ENCODE results near the gene TBCB. TPM values are rescaled to one million over a fixed set of nuclear protein-coding genes. Genes with fewer than 3 reads are reported as not detected.
"Not testable (repeated sequence)": the region's sequence is repeated elsewhere in the genome, so short reads cannot be mapped to it uniquely, and the experiment has no call there.

The TBCB gene
- total RNA-seq, 2 donors from 2014 or later: 105 to 162 TPM

GRCh38 chr19:36112678-36113077 lies 2.6 kb upstream of the TBCB start:
- no peak for ATAC-seq (replicated peaks)
- Mint-ChIP-seq H3K27me3 (no peaks in the 10 kb centered on the region), H3K4me3 (peak overlapping the region; percentile 97), H3K4me1 (peaks cover 13% of the 10 kb centered on the region), H3K9me3 (no peaks in the 10 kb centered on the region), H3K36me3 (ENCODE audit: low read depth) (peaks cover 62% of the 10 kb centered on the region), H3K27ac (peak overlapping the region; percentile 99)

- no peak for ATAC-seq (replicated peaks)
- Mint-ChIP-seq H3K4me3 (peak overlapping the region; percentile 97), H3K4me1 (peaks cover 19% of the 10 kb centered on the region), H3K27me3 (no peaks in the 10 kb centered on the region), H3K9me3 (no peaks in the 10 kb centered on the region), H3K36me3 (ENCODE audit: low read depth) (peaks cover 69% of the 10 kb centered on the region), H3K27ac (peak overlapping the region; percentile 99)
Measured at GRCh38 chr19:36113425-36113824, 1.8 kb upstream of the TBCB start.

- peak overlapping the region; percentile 97 for H3K4me3 Mint-ChIP-seq
- H3K27ac Mint-ChIP-seq: peak overlapping the region; percentile 99
- no peaks in the 10 kb centered on the region for H3K9me3 Mint-ChIP-seq
- H3K36me3 Mint-ChIP-seq (ENCODE audit: low read depth): peaks cover 76% of the 10 kb centered on the region
- peaks cover 19% of the 10 kb centered on the region for H3K4me1 Mint-ChIP-seq
- H3K27me3 Mint-ChIP-seq: no peaks in the 10 kb centered on the region
- no peak for ATAC-seq (replicated peaks)
Measured at GRCh38 chr19:36113894-36114720, 1.2 kb upstream of the TBCB start.

- peak; percentile 91 for ATAC-seq (replicated peaks)
- H3K27ac Mint-ChIP-seq: peak within 1 kb of the TSS; percentile 99
- H3K4me3 Mint-ChIP-seq: peak within 1 kb of the TSS; percentile 97
- no peaks in the 10 kb centered on the region for H3K9me3 Mint-ChIP-seq
- no peaks in the 10 kb centered on the region for H3K27me3 Mint-ChIP-seq
- peaks cover 21% of the 10 kb centered on the region for H3K4me1 Mint-ChIP-seq
- peaks cover 84% of the 10 kb centered on the region for H3K36me3 Mint-ChIP-seq (ENCODE audit: low read depth)
Measured at GRCh38 chr19:36114721-36115452, 381 bp upstream of the TBCB start, which contains the start of gene POLR2I. Gene POLR2I, minus strand, starts transcription at chr19:36114875. Its CDS starts 19 bp downstream, at chr19:36114856.

GRCh38 chr19:36116344-36116637 lies 1.0 kb downstream of the TBCB start:
- peak overlapping the region; percentile 99 for H3K27ac Mint-ChIP-seq
- H3K4me3 Mint-ChIP-seq: peak overlapping the region; percentile 97
- peaks cover 97% of the 10 kb centered on the region for H3K36me3 Mint-ChIP-seq (ENCODE audit: low read depth)
- no peak for ATAC-seq (replicated peaks)
- H3K9me3 Mint-ChIP-seq: no peaks in the 10 kb centered on the region
- no peaks in the 10 kb centered on the region for H3K27me3 Mint-ChIP-seq
- peaks cover 24% of the 10 kb centered on the region for H3K4me1 Mint-ChIP-seq

GRCh38 chr19:36120092-36120983 lies 5.1 kb downstream of the TBCB start:
- Mint-ChIP-seq H3K27ac (peak overlapping the region; percentile 4), H3K9me3 (no peaks in the 10 kb centered on the region), H3K4me3 (no peak overlapping the region), H3K4me1 (peaks cover 16% of the 10 kb centered on the region), H3K36me3 (ENCODE audit: low read depth) (peaks cover 93% of the 10 kb centered on the region), H3K27me3 (no peaks in the 10 kb centered on the region)
- no peak for ATAC-seq (replicated peaks)

- H3K9me3 Mint-ChIP-seq: no peaks in the 10 kb centered on the region
- H3K27me3 Mint-ChIP-seq: no peaks in the 10 kb centered on the region
- no peak for ATAC-seq (replicated peaks)
- H3K4me3 Mint-ChIP-seq: no peak overlapping the region
- H3K27ac Mint-ChIP-seq: no peak overlapping the region
- peaks cover 96% of the 10 kb centered on the region for H3K36me3 Mint-ChIP-seq (ENCODE audit: low read depth)
- peaks cover 16% of the 10 kb centered on the region for H3K4me1 Mint-ChIP-seq
Measured at GRCh38 chr19:36120984-36121358, 5.7 kb downstream of the TBCB start.

GRCh38 chr19:36121486-36122124 lies 6.3 kb downstream of the TBCB start:
- no peaks in the 10 kb centered on the region for H3K9me3 Mint-ChIP-seq
- no peaks in the 10 kb centered on the region for H3K27me3 Mint-ChIP-seq
- peaks cover 91% of the 10 kb centered on the region for H3K36me3 Mint-ChIP-seq (ENCODE audit: low read depth)
- no peak for ATAC-seq (replicated peaks)
- H3K27ac Mint-ChIP-seq: no peak overlapping the region
- no peak overlapping the region for H3K4me3 Mint-ChIP-seq
- peaks cover 16% of the 10 kb centered on the region for H3K4me1 Mint-ChIP-seq

GRCh38 chr19:36125557-36125956 lies 10.3 kb downstream of the TBCB start:
- Mint-ChIP-seq H3K4me1 (peaks cover 5% of the 10 kb centered on the region), H3K36me3 (ENCODE audit: low read depth) (peaks cover 51% of the 10 kb centered on the region), H3K27ac (peak overlapping the region; percentile 82), H3K4me3 (peak overlapping the region; percentile 26), H3K9me3 (no peaks in the 10 kb centered on the region), H3K27me3 (no peaks in the 10 kb centered on the region)
- ATAC-seq (replicated peaks): peak; percentile 37

- H3K9me3 Mint-ChIP-seq: no peaks in the 10 kb centered on the region
- no peaks in the 10 kb centered on the region for H3K27me3 Mint-ChIP-seq
- peak overlapping the region; percentile 87 for H3K4me3 Mint-ChIP-seq
- peak overlapping the region; percentile 83 for H3K27ac Mint-ChIP-seq
- ATAC-seq (replicated peaks): no peak
- H3K36me3 Mint-ChIP-seq (ENCODE audit: low read depth): peaks cover 26% of the 10 kb centered on the region
- peaks cover 9% of the 10 kb centered on the region for H3K4me1 Mint-ChIP-seq
Measured at GRCh38 chr19:36128392-36128736, 13.1 kb downstream of the TBCB start.

GRCh38 chr19:36131221-36131620 lies 16.0 kb downstream of the TBCB start:
- not testable (repeated sequence) for H3K9me3 Mint-ChIP-seq; H3K27ac Mint-ChIP-seq; H3K4me1 Mint-ChIP-seq; H3K4me3 Mint-ChIP-seq; H3K27me3 Mint-ChIP-seq; H3K36me3 Mint-ChIP-seq (ENCODE audit: low read depth); ATAC-seq (replicated peaks)

GRCh38 chr19:36134867-36135266 lies 19.6 kb downstream of the TBCB start:
- not testable (repeated sequence) for H3K27me3 Mint-ChIP-seq; H3K9me3 Mint-ChIP-seq; ATAC-seq (replicated peaks); H3K4me3 Mint-ChIP-seq; H3K36me3 Mint-ChIP-seq (ENCODE audit: low read depth); H3K27ac Mint-ChIP-seq
- peaks cover 12% of the 10 kb centered on the region for H3K4me1 Mint-ChIP-seq

- Mint-ChIP-seq H3K9me3 (no peaks in the 10 kb centered on the region), H3K4me1 (peaks cover 16% of the 10 kb centered on the region), H3K36me3 (ENCODE audit: low read depth) (peaks cover 18% of the 10 kb centered on the region), H3K27me3 (no peaks in the 10 kb centered on the region), H3K27ac (peak overlapping the region; percentile 75), H3K4me3 (peak overlapping the region; percentile 59)
- peak; percentile 3 for ATAC-seq (replicated peaks)
Measured at GRCh38 chr19:36136964-36137686, 21.9 kb downstream of the TBCB start.

Data from activated T-helper 17 cell treated with anti-CD3 and anti-CD28 coated beads, Interleukin-2, amount 50 U/mL, for 72 hours (primary cell).